Chondrocyte (in vitro differentiated cells): ENCODE results near the gene CARNS1. TPM values are rescaled to one million over a fixed set of nuclear protein-coding genes. Genes with fewer than 3 reads are reported as not detected.
"Not testable (repeated sequence)": the region's sequence is repeated elsewhere in the genome, so short reads cannot be mapped to it uniquely, and the experiment has no call there.

ENCODE experiments used
- DNase-seq: peaks from one replicate; pipeline ENCODE4 v3.0.0; 2021; ENCODE audit warnings: mixed read lengths, low spot score
- H3K27ac Mint-ChIP-seq: one replicate; pipeline ENCODE4 v1.8.0; 2021; ENCODE audit warnings: mild to moderate bottlenecking, moderate library complexity, mixed read lengths; ENCODE audit not compliant: unreplicated experiment
- H3K27me3 Mint-ChIP-seq: 2 replicates; pipeline ENCODE4 v1.8.0; 2021; ENCODE audit warnings: low read depth, mixed read lengths
- H3K36me3 Mint-ChIP-seq: 2 replicates; pipeline ENCODE4 v1.8.0; 2021; ENCODE audit warnings: low read depth, mixed read lengths
- H3K4me1 Mint-ChIP-seq: 2 replicates; pipeline ENCODE4 v1.8.0; 2021; ENCODE audit warnings: low read depth, mild to moderate bottlenecking, mixed read lengths
- H3K4me3 Mint-ChIP-seq: one replicate; pipeline ENCODE4 v1.8.0; 2021; ENCODE audit warnings: mild to moderate bottlenecking, moderate library complexity, mixed read lengths; ENCODE audit not compliant: unreplicated experiment
- H3K9me3 Mint-ChIP-seq: 2 replicates; pipeline ENCODE4 v1.8.0; 2021; ENCODE audit warnings: low read depth, mixed read lengths
- total RNA-seq: library from RNA; stranded (reverse); gene quantifications from 3 replicates; pipeline ENCODE4 v1.2.1, GENCODE V29; 2021
- TF ChIP-seq, protein P1 (sequence below): fragments of 200-600 bp; sonication (generic); IDR thresholded peaks from 2 replicates; pipeline ENCODE4 v1.5.0; 2021; ENCODE audit warnings: antibody characterized with exemption, mild to moderate bottlenecking, moderate library complexity

The CARNS1 gene
- total RNA-seq, 1 donor from 2014 or later, result 1.8 TPM

DNA sequence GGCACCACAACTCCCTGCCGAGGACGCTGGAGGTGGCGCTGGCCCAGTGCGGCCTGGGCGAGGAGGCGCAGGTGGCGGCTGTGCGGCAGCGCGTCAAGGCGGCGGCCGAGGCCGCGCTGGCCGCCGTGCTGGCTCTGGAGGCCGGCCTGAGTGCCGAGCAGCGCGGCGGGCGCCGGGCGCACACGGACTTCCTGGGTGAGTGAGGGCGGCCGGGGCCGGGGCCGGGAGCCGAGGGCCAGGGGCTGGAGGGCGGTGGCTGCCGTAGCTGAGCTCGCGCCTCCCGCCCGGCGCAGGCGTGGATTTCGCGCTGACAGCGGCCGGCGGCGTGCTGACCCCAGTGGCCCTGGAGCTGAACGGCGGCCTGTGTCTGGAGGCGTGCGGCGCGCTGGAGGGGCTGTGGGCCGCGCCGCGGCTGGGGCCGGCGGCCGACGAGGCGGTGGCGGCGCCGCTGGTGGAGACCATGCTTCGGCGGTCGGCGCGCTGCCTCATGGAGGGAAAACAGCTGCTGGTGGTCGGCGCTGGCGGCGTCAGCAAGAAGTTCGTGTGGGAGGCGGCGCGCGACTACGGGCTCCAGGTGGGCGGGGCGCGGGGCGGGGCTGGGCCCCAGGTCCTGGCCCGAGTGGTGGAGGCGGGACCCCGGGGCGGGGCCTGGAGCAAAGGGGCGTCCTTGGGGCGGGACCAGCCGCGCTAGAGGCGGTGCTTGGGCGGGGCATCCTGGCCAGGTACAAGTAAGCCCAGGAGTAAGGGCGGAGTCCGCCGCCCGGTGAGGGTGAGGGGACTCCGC lies 5.4 kb downstream of the CARNS1 start:
- TF ChIP-seq, protein P1, sequence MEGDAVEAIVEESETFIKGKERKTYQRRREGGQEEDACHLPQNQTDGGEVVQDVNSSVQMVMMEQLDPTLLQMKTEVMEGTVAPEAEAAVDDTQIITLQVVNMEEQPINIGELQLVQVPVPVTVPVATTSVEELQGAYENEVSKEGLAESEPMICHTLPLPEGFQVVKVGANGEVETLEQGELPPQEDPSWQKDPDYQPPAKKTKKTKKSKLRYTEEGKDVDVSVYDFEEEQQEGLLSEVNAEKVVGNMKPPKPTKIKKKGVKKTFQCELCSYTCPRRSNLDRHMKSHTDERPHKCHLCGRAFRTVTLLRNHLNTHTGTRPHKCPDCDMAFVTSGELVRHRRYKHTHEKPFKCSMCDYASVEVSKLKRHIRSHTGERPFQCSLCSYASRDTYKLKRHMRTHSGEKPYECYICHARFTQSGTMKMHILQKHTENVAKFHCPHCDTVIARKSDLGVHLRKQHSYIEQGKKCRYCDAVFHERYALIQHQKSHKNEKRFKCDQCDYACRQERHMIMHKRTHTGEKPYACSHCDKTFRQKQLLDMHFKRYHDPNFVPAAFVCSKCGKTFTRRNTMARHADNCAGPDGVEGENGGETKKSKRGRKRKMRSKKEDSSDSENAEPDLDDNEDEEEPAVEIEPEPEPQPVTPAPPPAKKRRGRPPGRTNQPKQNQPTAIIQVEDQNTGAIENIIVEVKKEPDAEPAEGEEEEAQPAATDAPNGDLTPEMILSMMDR, result no peak
- Mint-ChIP-seq H3K9me3 (no peaks in the 10 kb centered on the region), H3K27me3 (no peaks in the 10 kb centered on the region), H3K27ac (no peak overlapping the region), H3K36me3 (no peaks in the 10 kb centered on the region), H3K4me1 (peaks cover 17% of the 10 kb centered on the region), H3K4me3 (peak overlapping the region; percentile 67)
- DNase-seq, result no peak

DNA sequence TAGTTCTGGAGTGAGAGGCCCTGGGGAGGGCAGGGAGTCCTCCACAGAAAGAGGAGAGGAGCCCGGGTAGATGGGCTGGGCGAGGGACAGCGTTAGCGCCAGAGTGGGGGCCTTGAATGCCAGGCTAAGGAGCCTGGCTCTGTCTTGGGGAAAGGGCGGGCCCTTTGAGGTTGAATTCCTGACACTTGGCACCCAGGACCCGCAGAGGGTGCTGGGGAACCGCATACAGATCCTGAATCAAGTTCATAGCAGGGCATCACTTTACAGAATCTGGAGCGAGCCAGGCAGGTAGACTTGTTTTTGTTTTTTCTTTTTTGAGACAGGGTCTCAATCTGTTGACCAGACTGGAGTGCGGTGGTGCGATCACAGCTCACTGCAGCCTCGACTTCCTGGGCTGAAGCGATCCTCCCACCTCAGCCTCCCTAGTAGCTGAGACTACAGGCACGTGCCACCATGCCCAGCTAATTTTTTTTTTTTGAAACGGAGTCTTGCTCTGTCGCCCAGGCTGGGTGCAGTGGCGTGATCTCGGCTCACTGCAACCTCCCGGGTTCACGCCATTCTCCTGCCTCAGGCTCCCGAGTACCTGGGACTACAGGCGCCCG lies 6.1 kb downstream of the CARNS1 start:
- no peak overlapping the region for H3K27ac Mint-ChIP-seq
- TF ChIP-seq, protein P1, result no peak

DNA sequence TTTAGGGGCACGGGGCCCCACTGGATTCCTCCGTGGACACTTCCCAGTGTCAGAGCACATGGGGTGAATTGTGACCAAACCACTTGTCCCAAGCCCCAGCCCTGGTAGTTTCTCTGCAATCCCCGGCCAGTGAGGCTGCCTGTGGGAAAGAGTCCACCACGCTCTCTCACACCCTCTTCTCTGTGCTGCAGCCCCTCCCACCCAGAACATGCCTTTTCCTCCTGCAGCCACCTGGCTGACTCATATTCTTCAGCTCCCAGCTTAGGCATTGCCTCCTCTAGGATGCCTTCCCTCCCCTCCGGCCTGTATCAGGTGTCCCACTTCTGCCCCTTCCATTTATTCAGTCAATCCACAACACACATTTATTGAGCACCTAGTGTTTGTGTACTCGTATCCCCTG lies 7.4 kb downstream of the CARNS1 start:
- no peak overlapping the region for H3K4me3 Mint-ChIP-seq
- no peaks in the 10 kb centered on the region for H3K27me3 Mint-ChIP-seq
- TF ChIP-seq, protein P1, result no peak
- DNase-seq, result no peak
- H3K27ac Mint-ChIP-seq, result no peak overlapping the region
- no peaks in the 10 kb centered on the region for H3K9me3 Mint-ChIP-seq
- no peaks in the 10 kb centered on the region for H3K36me3 Mint-ChIP-seq
- H3K4me1 Mint-ChIP-seq, result peaks cover 8% of the 10 kb centered on the region

More for the DNA sequence above, 6.1 kb downstream of the CARNS1 start:
- peaks cover 11% of the 10 kb centered on the region for H3K4me1 Mint-ChIP-seq
- H3K9me3 Mint-ChIP-seq, result no peaks in the 10 kb centered on the region
- no peaks in the 10 kb centered on the region for H3K27me3 Mint-ChIP-seq
- H3K36me3 Mint-ChIP-seq, result no peaks in the 10 kb centered on the region
- DNase-seq, result no peak
- peak overlapping the region; percentile 67 for H3K4me3 Mint-ChIP-seq

DNA sequence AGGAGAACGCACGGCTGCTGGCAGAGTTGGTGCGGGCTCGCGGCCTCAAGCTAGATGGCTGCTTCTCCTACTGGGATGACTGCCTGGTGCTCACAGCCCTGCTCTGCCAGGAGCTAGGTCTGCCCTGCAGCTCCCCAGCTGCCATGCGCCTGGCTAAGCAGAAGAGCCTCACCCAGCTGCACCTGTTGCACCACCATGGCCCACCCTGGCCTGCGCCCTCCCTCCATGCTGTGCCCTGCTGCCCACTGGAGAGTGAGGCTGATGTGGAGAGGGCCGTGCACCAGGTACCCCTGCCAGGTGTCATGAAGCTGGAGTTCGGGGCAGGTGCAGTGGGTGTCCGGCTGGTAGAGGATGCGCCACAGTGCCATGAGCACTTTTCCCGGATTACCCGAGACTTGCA lies 8.0 kb downstream of the CARNS1 start:
- no peak overlapping the region for H3K27ac Mint-ChIP-seq
- no peaks in the 10 kb centered on the region for H3K36me3 Mint-ChIP-seq
- H3K4me1 Mint-ChIP-seq, result peaks cover 11% of the 10 kb centered on the region
- no peak for DNase-seq
- TF ChIP-seq, protein P1, result no peak
- H3K27me3 Mint-ChIP-seq, result no peaks in the 10 kb centered on the region
- H3K4me3 Mint-ChIP-seq, result no peak overlapping the region
- no peaks in the 10 kb centered on the region for H3K9me3 Mint-ChIP-seq

DNA sequence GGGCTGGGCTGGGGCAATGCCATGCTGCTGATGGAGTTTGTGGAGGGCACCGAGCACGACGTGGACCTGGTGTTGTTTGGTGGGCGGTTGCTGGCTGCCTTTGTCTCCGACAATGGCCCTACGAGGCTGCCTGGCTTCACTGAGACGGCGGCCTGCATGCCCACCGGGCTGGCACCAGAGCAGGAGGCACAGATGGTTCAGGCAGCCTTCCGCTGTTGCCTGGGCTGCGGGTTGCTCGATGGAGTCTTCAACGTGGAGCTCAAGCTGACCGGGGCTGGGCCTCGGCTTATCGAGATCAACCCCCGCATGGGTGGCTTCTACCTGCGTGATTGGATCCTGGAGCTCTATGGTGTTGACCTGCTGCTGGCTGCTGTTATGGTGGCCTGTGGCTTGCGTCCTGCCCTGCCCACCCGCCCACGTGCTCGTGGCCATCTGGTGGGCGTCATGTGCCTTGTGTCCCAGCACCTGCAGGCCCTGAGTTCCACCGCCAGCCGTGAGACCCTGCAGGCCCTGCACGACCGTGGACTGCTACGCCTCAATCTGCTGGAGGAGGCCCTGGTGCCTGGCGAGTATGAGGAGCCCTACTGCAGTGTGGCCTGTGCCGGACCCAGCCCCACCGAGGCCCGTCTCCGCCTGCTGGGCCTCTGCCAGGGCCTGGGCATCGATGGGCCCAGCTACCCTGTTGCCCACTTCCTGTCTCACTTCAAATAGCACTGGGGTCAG lies 8.6 kb downstream of the CARNS1 start:
- Mint-ChIP-seq H3K9me3 (no peaks in the 10 kb centered on the region), H3K4me3 (no peak overlapping the region), H3K27me3 (no peaks in the 10 kb centered on the region), H3K27ac (no peak overlapping the region), H3K36me3 (no peaks in the 10 kb centered on the region), H3K4me1 (peaks cover 16% of the 10 kb centered on the region)
- peak; percentile 85 for DNase-seq
- TF ChIP-seq, protein P1, result no peak

DNA sequence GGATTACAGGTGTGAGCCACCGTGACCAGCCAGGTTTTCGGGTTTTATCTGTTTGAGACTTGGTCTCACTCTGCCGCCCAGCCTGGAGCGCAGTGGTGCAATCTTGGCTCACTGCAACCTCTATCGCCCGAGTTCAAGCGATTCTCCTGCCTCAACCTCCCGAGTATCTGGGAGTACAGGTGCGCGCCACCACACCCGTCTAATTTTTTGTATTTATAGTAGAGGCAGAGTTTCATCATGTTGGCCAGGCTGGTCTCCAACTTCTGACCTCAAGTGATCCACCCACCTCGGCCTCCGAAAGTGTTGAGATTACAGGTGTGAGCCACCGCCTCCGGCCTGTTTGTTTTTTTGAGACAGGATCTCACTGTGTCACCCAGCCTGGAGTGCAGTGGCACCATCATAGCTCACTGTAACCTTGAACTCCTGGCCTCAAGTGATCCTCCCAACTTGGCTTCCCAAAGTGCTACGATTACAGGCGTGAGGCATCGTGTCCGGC lies 11.9 kb downstream of the CARNS1 start:
- not testable (repeated sequence) for DNase-seq, H3K27me3 Mint-ChIP-seq, H3K9me3 Mint-ChIP-seq, H3K36me3 Mint-ChIP-seq
- Mint-ChIP-seq H3K4me1 (peaks cover 17% of the 10 kb centered on the region), H3K4me3 (peak overlapping the region; percentile 90), H3K27ac (peak overlapping the region; percentile 95)
